Hematopoietic multipotent progenitor cell treated with erythropoietin and hydrocortisone succinate and interleukin-3 and kit ligand, for 6 days (in vitro differentiated cells): Measurements from ENCODE around the gene MDN1.
"Not testable (repeated sequence)": the region's sequence is repeated elsewhere in the genome, so short reads cannot be mapped to it uniquely, and the experiment has no call there.

Source experiments
- DNase-seq: peaks from one replicate; pipeline ENCODE4 v3.0.0-alpha.2; 2015

MDN1 gene

DNA sequence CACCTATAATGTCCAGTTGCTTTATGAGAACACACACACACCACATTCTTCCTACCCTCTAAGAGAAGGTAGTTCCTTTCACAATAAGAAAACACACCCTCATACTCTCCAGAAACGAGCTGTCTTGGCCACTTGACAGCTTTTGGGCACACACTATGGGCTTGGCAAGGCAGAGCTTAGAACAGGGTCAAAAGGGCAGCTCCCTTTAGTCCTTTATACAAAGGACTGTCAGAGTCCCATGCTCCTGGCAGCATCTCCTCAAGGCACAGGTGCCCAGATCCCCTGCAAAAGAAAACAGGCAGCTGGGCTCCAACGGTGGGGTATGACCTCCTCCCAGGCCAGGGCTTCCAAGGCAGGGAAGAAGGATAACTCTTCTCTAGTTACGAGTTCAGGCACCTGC is 176.2 kb downstream of the MDN1 start:
- no peak for DNase-seq

DNA sequence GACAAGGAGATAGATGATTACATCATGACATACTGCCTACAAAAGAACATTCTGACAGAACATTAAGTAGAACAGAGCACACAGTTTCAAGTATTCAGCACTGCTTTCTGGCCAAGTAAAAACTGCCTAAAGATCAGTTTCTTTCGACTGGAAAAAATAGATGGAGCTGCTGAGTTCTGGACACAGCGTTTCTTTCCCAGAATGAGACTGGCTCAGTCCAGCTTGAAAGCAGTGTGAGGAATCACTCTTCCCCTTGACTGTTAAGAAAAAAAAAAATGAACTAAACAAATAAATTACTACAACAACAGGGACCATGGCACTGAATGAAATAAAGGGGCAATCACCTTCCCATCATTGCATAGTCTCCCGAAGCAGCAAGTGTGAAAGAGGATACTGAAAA is 176.6 kb downstream of the MDN1 start:
- no peak for DNase-seq

DNA sequence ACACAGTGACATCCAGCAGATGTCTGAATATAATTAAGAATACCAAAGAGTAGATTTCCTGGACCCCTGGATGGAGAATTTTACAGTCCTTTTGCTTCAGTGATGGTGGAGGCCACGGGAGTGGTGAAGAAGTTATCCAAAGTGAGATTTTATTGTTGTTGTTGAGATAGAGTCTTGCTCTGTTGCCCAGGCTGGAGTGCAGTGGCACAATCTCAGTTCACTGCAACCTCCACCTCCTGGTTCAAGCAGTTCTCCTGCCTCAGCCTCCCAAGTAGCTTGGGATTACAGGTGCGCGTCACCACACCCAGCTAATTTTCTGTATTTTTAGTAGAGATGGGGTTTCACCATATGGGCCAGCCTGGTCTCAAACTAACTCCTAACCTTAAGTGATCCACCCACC is 178.0 kb downstream of the MDN1 start:
- DNase-seq, result not testable (repeated sequence)

DNA sequence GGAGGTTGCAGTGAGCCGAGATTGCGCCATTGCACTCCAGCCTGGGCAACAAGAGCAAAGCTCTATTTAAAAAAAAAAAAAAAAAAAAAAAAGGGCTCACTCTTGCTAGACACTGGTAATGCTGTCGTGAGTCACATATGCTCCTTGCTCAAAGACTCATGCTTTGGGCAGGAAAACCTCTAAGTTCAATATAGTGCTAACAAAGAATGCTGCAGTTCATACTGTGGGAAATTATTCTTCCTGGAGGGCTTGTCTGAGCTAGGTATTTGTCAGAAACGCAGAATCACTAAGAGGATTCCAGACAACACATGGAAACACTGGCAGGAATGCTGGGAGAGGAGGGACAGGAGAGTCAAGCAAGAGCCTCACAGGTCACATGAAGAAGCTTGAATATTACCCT is 178.8 kb downstream of the MDN1 start:
- no peak for DNase-seq

DNA sequence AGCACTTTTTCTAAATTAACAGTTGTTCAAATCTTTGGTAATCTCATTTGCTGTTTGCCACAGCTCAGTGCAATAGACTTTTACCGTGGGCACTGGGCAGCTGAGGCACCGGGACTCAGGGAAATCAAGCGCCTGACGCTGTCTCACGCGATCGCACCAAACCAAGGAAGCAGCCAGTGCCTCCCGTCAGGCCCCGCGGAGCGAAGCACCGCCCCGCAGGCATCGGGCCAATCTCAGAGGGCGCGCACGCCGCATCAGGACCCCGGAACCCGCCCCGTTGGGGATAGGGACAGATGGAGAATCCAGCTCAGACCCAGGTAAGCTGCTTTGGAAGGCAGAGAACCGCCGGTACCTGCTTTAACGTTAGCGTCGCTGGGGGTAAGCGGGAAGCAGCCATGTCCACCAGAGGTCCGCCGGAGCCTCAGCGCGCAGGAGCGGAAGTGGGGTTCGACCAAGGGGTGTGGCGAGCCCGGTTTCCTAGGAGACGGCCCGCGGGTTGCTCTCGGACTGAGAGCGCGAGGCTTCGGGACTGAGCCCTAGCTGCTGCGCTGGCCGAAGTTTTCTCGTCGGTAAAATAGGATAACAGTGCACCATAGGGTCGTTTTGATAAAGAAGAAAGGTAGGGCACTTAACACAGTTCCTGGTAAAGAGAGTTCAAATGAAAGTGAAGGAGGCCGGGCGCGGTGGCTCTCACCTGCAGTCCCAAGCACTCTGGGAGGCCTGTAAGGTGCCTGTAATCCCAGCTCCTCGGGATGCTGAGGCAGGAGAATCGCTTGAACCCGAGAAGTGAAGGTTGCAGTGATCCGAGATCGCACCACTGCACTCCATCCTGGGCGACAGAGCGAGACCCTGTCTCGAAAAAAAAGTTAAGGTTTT is 181.0 kb downstream of the MDN1 start, which contains the start of gene LYRM2:
TSS of gene LYRM2 (minus strand) at position 428 of the 876 bp plus-strand sequence. CDS start at position 397, 31 bp downstream.
- DNase-seq, result peak; percentile 98

DNA sequence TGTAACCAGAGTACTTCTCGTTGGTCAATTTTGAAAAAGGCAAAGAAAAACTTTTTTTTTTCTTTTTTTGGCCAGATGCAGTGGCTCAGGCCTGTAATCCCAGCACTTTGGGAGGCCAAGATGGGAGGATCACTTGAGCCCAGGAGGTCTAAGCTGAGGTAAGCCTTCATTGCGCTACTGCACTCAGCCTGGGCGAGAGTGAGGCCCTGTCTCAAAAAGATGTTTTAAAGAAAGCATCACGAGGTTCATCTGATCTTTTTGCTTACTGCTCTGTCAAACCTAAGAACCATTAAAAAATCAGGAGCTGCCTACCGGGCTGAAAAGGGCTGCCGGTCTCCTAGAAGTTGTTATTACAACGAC is 181.7 kb downstream of the MDN1 start:
- DNase-seq, result no peak

DNA sequence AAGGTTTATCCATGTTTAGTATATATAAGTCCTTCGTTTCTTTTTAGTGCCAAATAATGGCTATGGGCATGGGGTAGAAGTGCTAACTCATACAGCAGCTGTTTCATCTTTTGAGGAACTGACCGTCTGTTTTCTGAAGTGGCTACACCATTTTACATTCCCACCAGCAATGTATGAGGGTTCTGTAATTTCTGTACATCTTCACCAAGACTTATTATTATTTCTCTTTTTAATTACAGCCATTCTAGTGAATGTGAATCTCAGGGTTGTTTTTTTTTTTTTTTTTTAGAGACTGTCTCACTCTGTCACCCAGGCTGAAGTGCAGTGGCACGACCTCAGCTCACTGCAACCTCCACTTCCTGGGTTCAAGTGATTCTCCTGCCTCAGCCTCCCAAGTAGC is 183.2 kb downstream of the MDN1 start:
- DNase-seq, result not testable (repeated sequence)

DNA sequence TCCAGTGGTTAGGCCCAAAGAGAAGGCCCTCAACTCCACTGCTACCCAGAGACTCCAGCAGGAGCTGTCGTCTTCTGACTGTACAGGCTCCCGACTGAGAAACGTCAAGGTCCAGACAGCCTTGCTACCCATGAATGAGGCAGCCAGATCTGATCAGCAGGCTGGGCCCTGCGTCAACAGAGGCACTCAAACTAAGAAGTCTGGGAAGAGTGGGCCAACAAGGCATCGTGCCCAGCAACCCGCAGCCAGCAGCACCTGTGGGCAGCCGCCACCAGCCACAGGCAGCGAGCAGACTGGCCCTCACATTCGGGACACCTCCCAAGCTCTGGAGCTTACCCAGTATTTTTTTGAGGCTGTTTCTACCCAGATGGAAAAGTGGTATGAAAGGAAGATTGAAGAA is 189.1 kb downstream of the MDN1 start:
- no peak for DNase-seq

DNA sequence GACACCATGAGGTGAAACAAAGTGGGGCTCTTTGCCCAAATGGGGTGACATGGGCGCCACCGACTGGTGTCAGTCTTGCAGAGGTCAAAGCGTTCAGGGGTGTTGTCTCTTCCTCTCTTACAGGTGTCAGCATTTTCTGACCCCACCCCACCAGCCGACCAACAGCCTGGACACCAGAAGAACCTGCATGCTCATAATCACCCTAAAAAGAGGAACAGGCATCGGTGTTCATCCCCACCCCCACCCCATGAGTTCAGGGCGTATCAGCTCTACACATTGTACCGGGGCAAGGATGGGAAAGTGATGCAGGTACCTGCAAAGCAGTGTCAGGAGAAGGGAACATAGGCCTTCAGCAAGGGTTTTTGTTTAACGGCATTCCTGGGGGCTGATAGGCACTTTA is 195.8 kb downstream of the MDN1 start:
- no peak for DNase-seq

DNA sequence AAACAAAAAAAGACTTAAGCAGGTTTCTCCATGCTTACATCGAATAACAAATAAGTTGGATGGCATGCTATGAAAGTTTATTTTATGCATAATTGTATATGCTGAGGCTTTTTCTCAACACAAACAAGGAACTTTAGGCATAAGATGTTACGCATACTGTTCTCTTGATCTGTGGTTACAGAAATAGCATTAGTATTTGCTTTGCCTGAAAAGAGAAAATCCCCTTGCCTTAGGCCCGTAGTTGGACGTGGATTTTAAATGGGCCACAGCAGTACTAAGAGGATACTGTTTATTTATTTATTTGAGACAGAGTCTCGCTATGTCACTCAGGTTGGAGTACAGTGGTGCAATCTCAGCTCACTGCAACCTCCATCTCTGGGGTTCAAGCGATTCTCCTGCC is 200.0 kb downstream of the MDN1 start:
- no peak for DNase-seq

DNA sequence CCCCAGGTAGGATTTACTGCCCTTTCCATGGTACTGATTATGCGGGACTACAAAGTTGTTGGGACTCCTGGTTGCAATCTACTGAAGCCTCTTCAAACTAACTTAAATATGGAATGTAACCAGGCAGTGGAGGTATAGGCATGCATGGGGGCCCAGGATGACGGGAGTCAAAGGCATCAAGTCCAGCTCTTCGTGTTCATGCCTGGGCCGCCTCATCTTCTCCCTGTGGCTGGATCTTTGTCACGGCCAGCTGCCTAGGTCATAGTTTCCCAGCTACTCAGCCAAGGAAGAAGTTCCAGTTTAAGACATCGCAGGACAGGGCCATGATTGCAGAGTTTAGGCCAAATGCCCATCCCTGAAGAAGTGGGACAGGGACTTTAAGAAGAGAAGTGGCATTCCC is 201.6 kb downstream of the MDN1 start:
- no peak for DNase-seq

DNA sequence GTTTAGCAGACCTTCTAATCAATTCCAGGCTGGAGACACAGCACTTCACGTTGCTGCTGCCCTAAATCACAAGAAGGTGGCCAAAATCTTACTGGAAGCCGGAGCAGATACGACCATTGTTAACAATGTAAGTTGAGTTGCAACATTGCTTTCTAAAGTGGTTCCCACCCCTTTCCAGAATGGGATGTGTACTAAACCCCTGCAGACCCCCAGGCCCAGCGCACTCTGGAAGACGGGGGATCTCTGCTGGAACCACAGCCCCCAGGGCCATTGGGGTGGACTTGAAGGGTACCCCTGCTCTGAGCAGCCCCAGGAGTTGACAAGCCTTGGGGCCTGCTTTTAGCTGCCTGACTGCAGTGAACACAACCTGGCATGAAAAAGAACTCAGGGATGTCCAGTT is 203.1 kb downstream of the MDN1 start:
- no peak for DNase-seq

DNA sequence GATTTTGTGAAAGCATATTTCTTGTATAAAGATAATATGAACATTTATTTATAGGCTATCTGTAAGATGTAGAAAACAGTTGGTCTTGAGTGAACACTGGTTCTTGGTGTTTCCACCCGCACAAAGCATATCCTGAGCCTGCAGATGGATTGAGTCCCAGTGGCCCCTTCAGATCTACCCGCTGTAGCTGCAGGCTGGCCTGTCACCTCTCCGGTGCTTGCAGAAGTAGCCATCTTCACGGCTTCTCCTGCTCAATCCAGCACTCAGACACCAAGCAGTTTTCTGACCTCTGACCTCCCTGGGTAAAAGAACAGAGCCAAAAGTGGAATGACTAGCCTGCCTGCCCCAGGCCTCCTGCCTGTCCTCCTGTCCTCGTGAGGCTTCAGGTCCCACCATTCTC is 203.7 kb downstream of the MDN1 start:
- no peak for DNase-seq

DNA sequence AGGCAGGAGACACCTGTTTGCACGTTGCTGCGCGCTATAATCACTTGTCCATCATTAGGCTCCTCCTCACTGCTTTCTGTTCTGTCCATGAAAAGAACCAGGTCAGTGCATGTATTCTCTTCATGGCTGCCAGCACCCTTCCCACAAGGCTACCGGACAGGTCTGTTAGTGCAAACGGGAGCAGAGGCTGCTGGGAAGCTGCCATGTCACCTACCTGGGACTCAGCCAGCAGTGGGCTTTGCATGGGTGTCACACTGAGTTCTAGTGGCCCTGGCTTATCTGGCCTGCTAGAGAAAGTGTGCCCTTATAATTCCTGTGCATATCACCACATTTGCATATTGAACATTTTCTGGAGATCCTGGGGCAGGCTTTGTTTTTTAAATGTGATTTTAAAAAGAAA is 205.8 kb downstream of the MDN1 start:
- no peak for DNase-seq

DNA sequence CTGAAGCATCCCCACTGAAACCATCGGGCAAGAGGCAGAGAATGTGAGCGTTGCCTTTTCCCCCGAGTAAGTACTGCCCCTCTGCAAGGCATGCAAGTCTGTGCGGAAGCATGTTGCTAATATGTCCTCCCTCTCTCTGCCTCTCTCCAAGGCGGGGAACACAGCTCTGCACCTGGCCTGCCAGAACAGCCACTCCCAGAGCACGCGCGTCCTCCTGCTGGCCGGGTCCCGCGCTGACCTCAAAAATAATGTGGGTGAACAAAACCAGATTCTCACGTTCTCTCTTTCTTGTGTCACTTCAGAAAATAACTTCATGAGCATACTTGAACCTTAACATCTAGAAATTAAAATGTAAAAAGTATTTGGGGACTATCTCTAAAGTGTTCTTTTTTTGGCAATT is 207.5 kb downstream of the MDN1 start:
- no peak for DNase-seq

DNA sequence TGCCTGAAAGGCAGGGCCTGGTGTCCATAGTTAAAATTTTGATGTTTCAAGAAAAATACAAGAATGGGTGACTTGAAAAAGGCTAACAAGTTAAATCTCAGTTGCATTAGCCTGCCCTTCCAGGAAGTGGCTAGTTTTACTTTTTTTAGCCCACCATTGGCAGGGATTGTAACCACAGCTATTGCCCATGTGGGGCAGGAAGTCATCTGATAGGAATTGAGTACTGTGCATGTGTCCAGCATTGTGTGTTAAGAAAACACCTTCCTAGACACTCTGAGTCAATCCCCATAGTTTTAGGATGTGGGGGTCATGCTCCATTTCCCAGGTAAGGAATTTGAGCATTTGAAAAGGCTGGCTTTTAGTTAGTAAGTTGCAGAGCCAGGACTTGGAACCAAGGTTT is 207.9 kb downstream of the MDN1 start:
- no peak for DNase-seq

DNA sequence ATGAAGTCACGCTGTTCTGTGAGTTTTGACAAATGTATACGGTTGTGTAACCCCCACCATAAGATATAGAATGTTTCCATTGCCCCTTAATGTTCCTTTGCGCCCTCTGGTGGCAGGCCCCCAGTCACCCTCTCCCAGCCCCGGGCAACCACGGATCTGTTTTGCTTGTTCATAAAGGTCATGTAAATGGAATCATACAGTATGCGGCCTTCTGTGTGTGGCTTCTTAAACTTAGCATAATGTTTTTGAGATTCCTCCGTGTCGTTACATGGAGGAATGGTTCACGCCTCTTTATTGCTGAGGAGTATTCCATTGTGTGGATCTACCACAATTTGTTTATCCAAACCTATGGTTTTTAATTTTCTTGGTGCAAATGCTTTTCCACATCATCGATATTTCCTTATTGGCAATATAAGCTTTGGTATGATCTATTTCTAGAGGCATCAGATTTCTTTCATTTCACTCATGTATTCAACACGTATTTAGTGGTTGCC is 209.4 kb downstream of the MDN1 start:
- DNase-seq, result peak; percentile 91

DNA sequence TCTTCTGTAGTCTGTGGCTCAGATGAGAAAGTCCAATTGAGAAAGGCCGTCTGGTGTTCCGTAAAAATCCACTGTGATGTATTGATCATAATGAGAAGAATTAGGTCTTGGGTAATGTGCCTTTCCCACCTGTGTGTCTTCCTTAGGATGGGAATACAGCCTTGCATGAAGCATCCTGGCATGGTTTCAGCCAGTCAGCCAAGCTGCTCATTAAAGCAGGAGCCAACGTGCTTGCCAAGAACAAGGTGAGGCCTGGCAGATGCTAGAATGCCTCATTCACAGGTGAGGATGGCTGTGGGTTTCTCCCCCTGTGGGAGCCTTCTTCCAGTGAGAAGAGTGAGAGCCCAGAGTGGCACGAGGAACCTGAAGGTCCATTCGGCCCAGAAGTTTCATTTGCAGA is 213.7 kb downstream of the MDN1 start:
- no peak for DNase-seq

DNA sequence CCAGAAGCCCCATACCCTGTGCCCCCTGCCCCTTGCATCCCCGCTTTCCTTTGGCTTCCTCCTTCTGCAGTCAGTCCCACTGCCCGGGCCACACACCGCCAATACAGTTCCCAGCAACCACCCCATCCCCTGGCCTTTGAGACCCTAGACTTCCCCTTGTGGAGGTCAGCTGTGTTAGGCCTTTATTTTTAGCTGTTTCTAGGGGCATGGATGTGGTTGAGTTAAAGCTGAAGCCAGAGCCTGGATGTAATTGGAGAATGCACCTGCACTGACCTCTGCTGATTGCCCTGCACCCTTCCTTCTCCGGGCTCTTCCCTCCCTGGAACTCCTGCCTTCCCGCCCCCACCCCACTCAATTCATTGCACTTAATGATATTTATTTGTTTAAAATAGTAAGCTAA is 214.9 kb downstream of the MDN1 start:
- no peak for DNase-seq

DNA sequence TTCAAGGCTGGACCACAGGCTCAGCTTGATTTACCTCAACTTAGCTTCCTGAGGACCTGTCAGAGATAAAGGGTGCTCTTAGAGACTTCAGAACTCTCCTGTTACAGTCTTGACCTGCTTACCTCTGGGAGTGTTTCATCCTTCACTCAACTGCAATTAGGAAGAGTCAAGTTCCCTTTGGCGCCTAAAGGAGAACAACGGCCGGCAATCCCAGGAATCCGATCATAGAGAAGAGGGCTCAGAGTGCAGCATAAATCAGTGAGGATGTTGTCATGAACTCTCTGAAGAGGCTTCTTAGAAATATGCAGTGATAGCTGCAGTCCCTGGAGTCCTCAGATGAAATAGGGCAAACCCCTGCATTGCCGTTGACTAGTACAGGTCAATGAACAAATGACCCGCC is 217.4 kb downstream of the MDN1 start:
- no peak for DNase-seq

DNA sequence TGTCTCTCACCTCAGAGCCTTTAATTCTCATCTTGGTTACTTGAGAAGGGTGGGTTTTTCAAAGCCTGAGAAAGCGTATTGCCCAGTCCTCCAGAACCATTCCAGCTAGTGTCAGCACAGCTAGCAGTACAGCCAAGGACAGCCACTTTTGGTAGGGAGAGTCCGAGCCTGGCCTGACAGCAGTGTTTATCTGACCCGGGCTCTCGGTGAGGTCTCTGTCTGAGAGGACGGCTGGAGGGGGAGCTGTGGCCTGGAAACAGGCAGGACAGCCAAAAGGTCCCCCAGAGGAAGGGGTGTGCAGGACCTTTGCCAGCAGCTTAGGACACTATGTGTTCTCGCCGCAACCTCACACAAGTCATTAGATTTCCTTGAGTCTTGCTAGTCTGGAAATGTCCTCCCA is 219.9 kb downstream of the MDN1 start:
- no peak for DNase-seq

DNA sequence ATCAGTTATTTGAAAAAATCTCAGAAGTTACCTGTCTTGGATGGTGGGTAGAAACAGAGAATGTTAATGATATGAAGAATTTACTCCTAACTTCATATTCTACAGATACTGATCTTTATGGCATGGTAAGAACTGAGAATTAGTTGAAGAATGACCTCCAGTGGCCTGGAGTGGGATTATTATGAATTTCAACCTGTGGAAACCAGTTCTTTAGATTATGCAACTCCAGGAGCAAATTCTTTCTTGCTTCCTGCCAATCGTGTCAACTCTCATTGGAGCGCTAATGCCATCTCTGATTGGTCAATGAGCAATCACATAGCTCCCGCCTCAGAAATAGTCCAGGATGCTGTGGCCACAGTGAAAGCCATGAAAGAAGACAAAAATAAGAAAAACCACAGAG is 221.6 kb downstream of the MDN1 start:
- peak; percentile 62 for DNase-seq

DNA sequence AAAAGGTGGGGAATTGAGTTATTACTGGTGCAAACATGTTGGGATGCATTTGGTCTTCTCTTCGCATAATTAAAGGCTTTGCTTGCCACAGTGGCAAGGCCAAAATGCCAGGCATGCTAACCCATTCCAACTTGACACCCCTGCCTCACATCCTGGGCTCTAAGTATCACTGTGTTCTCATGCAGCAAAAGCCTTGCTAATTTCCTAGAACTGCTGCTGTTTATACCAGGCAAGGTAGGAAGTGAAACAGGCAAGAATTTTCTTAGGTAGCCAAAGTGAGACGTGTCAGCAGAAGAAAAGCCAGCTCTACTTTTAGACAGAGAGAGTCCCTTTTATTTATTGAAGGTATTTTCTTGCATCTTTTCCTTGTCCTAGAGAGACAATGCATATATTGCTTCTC is 222.2 kb downstream of the MDN1 start:
- no peak for DNase-seq

DNA sequence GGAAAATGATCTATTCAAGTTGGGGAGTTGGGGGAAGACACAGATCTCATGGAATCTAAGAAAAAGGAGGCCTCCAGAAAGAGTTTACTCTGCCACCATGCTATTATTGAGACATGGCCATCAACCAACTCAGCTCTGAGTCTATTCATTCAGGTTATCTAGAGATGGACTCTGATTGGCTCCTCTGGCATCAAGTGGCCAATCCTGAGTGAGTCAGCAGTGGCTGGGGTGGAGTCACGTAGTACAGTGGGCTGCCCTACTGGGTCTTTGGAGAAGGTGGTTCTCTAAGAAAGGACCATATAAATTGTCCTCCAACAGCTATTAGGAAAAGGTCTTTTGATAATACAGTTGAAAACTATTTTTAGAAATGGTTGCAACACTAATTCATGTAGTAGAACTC is 223.1 kb downstream of the MDN1 start:
- DNase-seq, result peak; percentile 11

DNA sequence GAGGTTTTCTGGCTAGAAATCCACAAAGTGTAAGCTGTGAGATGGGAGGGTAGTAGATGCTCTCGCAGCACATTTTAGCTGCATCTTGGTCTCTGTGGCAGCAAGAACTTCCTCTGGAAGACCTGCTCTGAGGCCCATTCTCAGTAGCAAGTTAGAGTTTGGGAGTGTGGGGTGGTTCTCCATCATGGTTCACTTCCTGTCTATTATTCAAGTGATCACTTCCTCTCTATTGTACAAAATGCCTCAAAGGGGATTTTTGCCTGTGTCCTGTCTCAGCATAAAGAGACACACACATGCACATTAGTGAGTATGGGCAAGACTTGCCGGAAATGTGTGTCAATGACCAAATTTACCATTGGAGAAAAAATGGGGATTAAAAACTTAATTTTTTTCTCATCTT is 223.5 kb downstream of the MDN1 start:
- no peak for DNase-seq
